Uterus (tissue), 4 donors: ENCODE results near the gene CDYL2. TPM values are rescaled to one million over a fixed set of nuclear protein-coding genes. Genes with fewer than 3 reads are reported as not detected.
A peak's percentile ranks its signal among the peaks of the same experiment; 100 is the strongest.
"Not testable (repeated sequence)": the region's sequence is repeated elsewhere in the genome, so short reads cannot be mapped to it uniquely, and the experiment has no call there.

Experiments
- DNase-seq, 2 donors: peaks; one replicate each; pipeline ENCODE4 v3.0.0-alpha.2; 2019 to 2020
- H3K27ac ChIP-seq, 2 donors: fragments of 200-600 bp; sonication (generic); 1 replicate in 1 of 2; 2 replicates in 1 of 2; pipeline ENCODE4 v1.5.1; 2016 to 2018
- H3K27me3 ChIP-seq, 2 donors: fragments of 200-600 bp; sonication (generic); one replicate each; pipeline ENCODE4 v1.5.1; 2018 to 2019; ENCODE audit warnings: control low read depth in 1 of 2
- H3K36me3 ChIP-seq, 2 donors: fragments of 200-600 bp; sonication (generic); one replicate each; pipeline ENCODE4 v1.5.1; 2019; ENCODE audit warnings: control low read depth in 1 of 2
- H3K4me1 ChIP-seq, 2 donors: fragments of 200-600 bp; sonication (generic); one replicate each; pipeline ENCODE4 v1.5.1; 2018 to 2019; ENCODE audit warnings: control low read depth in 1 of 2
- H3K4me3 ChIP-seq, 2 donors: fragments of 200-600 bp; sonication (generic); 1 replicate in 1 of 2; 2 replicates in 1 of 2; pipeline ENCODE4 v1.5.1; 2018 to 2019; ENCODE audit warnings: mild to moderate bottlenecking in 1 of 2
- H3K9me3 ChIP-seq, 2 donors: fragments of 200-600 bp; sonication (generic); one replicate each; pipeline ENCODE4 v1.5.1; 2019; ENCODE audit warnings: control low read depth in 1 of 2
- CTCF ChIP-seq, 4 experiments: fragments of 200-600 bp in 2 of 4; fragments of 450-650 bp in 2 of 4; sonication (generic) in 2 of 4; IDR thresholded peaks; one replicate each; pipeline ENCODE4 v1.5.1; 2016 to 2019; ENCODE audit warnings: antibody characterized with exemption in 4 of 4, mild to moderate bottlenecking in 2 of 4, moderate library complexity in 1 of 4
- POLR2A ChIP-seq, 2 donors: fragments of 450-650 bp; IDR thresholded peaks; one replicate each; pipeline ENCODE4 v1.6.1; 2016; ENCODE audit warnings: antibody characterized with exemption in 2 of 2, mild to moderate bottlenecking in 1 of 2, moderate library complexity in 1 of 2
- intact Hi-C: fragments of 100-400 bp; cut with DNase I; formaldehyde crosslinking; loops from one replicate; pipeline ENCODE4 v1.15.1; 2023; ENCODE audit warnings: low total_unique reads
- total RNA-seq, 4 donors: library from RNA; depleted of rRNA in 3 of 4; stranded (reverse); fragments of >200 nt in 3 of 4; gene quantifications; one replicate each; pipeline versions ENCODE4 v1.1.0 to v1.2.4, GENCODE V29; 2014 to 2023
- donor health status: DM: yes; HTN: yes; CAD: no.

CDYL2 gene
- total RNA-seq, 4 donors from 2014 or later = 2.3 to 9.1 (median 5.1) TPM

DNA sequence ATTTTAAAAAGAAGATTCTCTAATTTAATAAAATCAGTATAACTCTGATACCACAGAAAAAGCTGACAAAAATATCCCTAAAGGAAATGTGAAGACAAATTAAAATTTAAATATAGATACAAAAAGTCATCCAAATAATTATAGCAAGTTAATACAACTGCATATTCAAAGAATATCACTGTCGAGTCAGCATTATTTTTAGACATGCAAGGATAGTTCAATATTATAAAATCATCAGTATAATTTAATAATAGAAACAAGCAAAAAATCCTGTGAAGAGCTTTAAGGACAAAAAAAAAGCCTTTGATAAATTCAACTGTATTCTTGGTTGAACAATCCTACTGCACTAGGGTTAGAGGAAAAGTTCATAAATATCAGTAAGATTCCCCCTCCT is 21.0 kb upstream of the CDYL2 start:
- Histone ChIP-seq H3K27me3 (no peaks in the 10 kb centered on the region), H3K4me1 (no peaks in the 10 kb centered on the region), H3K4me3 (no peak overlapping the region), H3K27ac (no peak overlapping the region), H3K36me3 (no peaks in the 10 kb centered on the region), H3K9me3 (no peaks in the 10 kb centered on the region)
- intact Hi-C loops = no loop called here
- DNase-seq = no peak
- TF ChIP-seq CTCF (IDR thresholded peaks at IDR 0.05) = no peak
- no peak for TF ChIP-seq POLR2A (IDR thresholded peaks at IDR 0.05)

DNA sequence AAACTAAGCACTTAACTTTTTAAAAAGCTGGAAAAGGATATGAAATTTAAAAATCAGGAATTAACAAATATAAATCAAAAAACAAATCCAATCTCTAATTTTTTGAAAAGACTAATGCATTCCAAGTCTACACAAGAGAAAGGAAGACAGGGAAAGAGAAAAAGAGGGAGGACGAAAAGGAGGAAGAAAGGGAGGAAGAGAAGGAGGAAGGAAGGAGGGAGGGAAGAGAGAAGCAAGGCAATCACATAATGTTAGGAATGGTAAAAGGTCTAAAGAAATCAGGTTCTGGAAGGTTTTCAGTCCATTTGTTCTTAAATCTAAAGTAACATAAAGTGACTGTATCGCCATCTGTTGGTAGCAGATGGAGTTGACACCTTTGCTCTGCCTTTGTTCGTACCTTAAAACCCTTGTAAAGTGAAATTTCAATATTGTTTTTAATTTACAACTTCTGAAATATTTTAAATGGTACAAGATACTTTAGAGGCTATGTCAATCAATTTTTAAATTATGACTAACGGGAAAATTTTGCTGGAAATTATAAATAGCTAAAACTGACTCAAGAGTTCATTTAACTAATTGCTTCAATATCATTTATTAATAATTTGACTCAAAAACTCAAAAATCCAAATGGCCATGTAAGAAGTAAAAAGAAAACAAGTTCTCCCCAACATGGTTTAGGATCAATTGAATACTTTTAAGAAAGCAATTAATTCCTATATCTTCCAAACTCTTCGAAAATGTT is 20.4 kb upstream of the CDYL2 start:
- no peaks in the 10 kb centered on the region for H3K9me3 ChIP-seq
- H3K27me3 ChIP-seq = no peaks in the 10 kb centered on the region
- no peaks in the 10 kb centered on the region for H3K36me3 ChIP-seq
- no peak overlapping the region for H3K27ac ChIP-seq
- H3K4me3 ChIP-seq = no peak overlapping the region
- no peak for DNase-seq
- intact Hi-C loops = no loop called here
- TF ChIP-seq CTCF (IDR thresholded peaks at IDR 0.05) (peak in 3 of 4 experiments; percentile 28 to 58 (median 32)), POLR2A (IDR thresholded peaks at IDR 0.05) (no peak)
- H3K4me1 ChIP-seq = no peaks in the 10 kb centered on the region

DNA sequence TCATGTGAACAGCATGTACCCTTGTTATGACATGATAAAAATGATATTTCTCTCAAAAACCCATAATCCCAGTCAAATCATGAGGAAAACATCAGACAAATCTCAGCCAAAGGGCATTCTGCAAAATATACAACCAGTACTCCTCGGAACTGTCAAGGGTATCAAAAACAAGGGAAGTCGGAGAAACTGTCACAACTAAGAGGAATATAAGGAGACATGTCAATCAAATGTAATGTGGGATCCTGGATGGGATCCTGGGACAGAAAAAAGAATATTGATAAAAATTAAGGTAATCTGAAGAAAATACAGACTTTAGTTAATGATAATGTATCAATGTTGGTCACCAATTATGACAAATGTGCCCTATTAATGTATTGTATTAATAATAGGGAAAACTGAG is 15.6 kb upstream of the CDYL2 start:
- no peak overlapping the region for H3K4me3 ChIP-seq
- H3K27ac ChIP-seq = no peak overlapping the region
- no peaks in the 10 kb centered on the region for H3K4me1 ChIP-seq
- no peak for DNase-seq
- no peaks in the 10 kb centered on the region for H3K9me3 ChIP-seq
- no peaks in the 10 kb centered on the region for H3K27me3 ChIP-seq
- H3K36me3 ChIP-seq = no peaks in the 10 kb centered on the region
- intact Hi-C loops = no loop called here
- no peak for TF ChIP-seq POLR2A (IDR thresholded peaks at IDR 0.05)
- no peak for TF ChIP-seq CTCF (IDR thresholded peaks at IDR 0.05)

GRCh38 chr16:80816356-80816755 is 12.0 kb upstream of the CDYL2 start:
- no peak for TF ChIP-seq CTCF (IDR thresholded peaks at IDR 0.05)
- TF ChIP-seq POLR2A (IDR thresholded peaks at IDR 0.05) = no peak
- no peaks in the 10 kb centered on the region for H3K4me1 ChIP-seq
- H3K4me3 ChIP-seq = no peak overlapping the region
- no peaks in the 10 kb centered on the region for H3K36me3 ChIP-seq
- H3K27me3 ChIP-seq = no peaks in the 10 kb centered on the region
- intact Hi-C loops = no loop called here
- H3K27ac ChIP-seq = no peak overlapping the region
- no peaks in the 10 kb centered on the region for H3K9me3 ChIP-seq
- DNase-seq = no peak

- intact Hi-C loops, H3K27ac ChIP-seq, H3K4me3 ChIP-seq: not testable (repeated sequence)
Observed at GRCh38 chr16:80815278-80815677, 10.9 kb upstream of the CDYL2 start.

GRCh38 chr16:80812593-80812992 is 8.2 kb upstream of the CDYL2 start:
- Histone ChIP-seq H3K4me3 (no peak overlapping the region), H3K9me3 (no peaks in the 10 kb centered on the region), H3K27me3 (no peaks in the 10 kb centered on the region), H3K4me1 (no peaks in the 10 kb centered on the region), H3K36me3 (no peaks in the 10 kb centered on the region), H3K27ac (no peak overlapping the region)
- intact Hi-C loops = no loop called here
- TF ChIP-seq CTCF (IDR thresholded peaks at IDR 0.05) (no peak), POLR2A (IDR thresholded peaks at IDR 0.05) (no peak)
- DNase-seq = no peak

More at GRCh38 chr16:80815278-80815677, 10.9 kb upstream of the CDYL2 start:
- H3K4me1 ChIP-seq, H3K9me3 ChIP-seq, H3K36me3 ChIP-seq, H3K27me3 ChIP-seq, DNase-seq: not testable (repeated sequence)
